BE2C (cell line): Measurements from ENCODE around the gene MTFMT. TPM values are rescaled to one million over a fixed set of nuclear protein-coding genes. Genes with fewer than 3 reads are reported as not detected.
"Not testable (repeated sequence)": the region's sequence is repeated elsewhere in the genome, so short reads cannot be mapped to it uniquely, and the experiment has no call there.

Source experiments
- DNase-seq: peaks from one replicate; pipeline ENCODE4 v3.0.0-alpha.2; 2020
- H3K27me3 ChIP-seq: fragments of 250-450 bp; sonication (Bioruptor Pico); 2 replicates; pipeline ENCODE4 v1.5.1; 2020; ENCODE audit warnings: mild to moderate bottlenecking
- H3K36me3 ChIP-seq: fragments of 250-450 bp; sonication (Bioruptor Pico); 2 replicates; pipeline ENCODE4 v1.5.1; 2020; ENCODE audit warnings: mild to moderate bottlenecking
- H3K4me1 ChIP-seq: fragments of 250-450 bp; sonication (Bioruptor Pico); 2 replicates; pipeline ENCODE4 v1.5.1; 2020
- H3K4me3 ChIP-seq: 2 replicates; pipeline ENCODE4 v1.5.1; 2011; ENCODE audit warnings: low read depth, low read length
- H3K9me3 ChIP-seq: fragments of 250-450 bp; sonication (Bioruptor Pico); 2 replicates; pipeline ENCODE4 v1.5.1; 2020
- polyA plus RNA-seq: library from polyadenylated mRNA; unstranded; fragments of >200 nt; gene quantifications from one replicate; pipeline ENCODE4 v1.2.1, GENCODE V29; 2012; ENCODE audit warnings: low read depth, missing spikeins; ENCODE audit not compliant: insufficient read length, insufficient read depth
- TF ChIP-seq, protein P1 (sequence below): IDR thresholded peaks from 2 replicates; pipeline ENCODE4 v1.5.1; 2012; ENCODE audit warnings: mild to moderate bottlenecking, low read depth, low read length

Gene MTFMT
- polyA plus RNA-seq = 11.1 TPM

DNA sequence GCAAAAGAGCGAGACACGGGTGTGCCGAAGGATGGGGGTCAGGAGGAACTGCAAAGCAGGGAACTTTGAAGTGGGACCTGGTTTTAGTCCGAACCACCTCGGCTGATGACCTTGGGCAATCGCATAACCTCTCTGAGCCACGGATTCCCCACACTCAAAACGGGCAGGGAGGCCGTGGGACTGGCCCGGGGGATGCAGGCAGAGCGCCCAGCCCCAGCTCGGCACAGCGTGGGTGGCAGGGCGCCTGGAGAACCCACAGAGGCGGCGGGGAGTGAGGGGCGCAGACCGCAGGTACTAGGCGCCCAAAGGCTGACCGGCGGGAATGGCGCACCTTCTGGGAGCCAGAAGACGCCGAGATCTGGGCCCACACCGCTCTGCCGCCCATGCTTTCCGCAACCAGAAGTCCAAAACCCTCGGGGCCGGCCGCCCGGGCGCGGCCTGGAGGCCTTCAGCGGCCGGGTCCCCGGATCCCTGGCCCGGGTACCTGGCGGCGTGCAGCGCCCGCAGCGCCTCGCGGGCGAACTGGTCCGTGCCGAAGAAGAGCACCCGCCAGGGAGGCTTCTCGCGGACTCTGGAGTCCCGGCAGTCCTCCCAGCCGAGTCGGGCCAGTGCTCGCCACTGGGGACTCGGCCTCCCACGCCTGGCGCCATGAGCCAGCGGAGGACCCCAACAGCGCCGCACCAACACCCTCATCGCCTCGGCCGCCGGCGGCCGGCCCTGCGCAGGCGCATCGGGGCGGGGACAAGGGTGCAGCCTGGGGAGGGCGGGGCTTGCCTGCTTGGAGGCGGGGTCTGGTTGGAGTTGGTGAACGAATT is at the start of gene MTFMT:
Gene MTFMT (minus strand): TSS at position 719 of the 815 bp plus-strand sequence. CDS start 26 bp downstream, at position 693.
- peaks cover 4% of the 10 kb centered on the region; the same call in 1 of the 2 replicates for H3K4me1 ChIP-seq
- TF ChIP-seq, protein P1, sequence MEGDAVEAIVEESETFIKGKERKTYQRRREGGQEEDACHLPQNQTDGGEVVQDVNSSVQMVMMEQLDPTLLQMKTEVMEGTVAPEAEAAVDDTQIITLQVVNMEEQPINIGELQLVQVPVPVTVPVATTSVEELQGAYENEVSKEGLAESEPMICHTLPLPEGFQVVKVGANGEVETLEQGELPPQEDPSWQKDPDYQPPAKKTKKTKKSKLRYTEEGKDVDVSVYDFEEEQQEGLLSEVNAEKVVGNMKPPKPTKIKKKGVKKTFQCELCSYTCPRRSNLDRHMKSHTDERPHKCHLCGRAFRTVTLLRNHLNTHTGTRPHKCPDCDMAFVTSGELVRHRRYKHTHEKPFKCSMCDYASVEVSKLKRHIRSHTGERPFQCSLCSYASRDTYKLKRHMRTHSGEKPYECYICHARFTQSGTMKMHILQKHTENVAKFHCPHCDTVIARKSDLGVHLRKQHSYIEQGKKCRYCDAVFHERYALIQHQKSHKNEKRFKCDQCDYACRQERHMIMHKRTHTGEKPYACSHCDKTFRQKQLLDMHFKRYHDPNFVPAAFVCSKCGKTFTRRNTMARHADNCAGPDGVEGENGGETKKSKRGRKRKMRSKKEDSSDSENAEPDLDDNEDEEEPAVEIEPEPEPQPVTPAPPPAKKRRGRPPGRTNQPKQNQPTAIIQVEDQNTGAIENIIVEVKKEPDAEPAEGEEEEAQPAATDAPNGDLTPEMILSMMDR = 0 out of 2 replicates have a peak, but pooled peaks have one; percentile 9
- H3K27me3 ChIP-seq = no peaks in the 10 kb centered on the region
- no peaks in the 10 kb centered on the region for H3K9me3 ChIP-seq
- peaks cover 9% of the 10 kb centered on the region; the same call in 1 of the 2 replicates for H3K36me3 ChIP-seq
- DNase-seq = peak; percentile 97
- peak within 1 kb of the TSS; percentile 75 for H3K4me3 ChIP-seq

DNA sequence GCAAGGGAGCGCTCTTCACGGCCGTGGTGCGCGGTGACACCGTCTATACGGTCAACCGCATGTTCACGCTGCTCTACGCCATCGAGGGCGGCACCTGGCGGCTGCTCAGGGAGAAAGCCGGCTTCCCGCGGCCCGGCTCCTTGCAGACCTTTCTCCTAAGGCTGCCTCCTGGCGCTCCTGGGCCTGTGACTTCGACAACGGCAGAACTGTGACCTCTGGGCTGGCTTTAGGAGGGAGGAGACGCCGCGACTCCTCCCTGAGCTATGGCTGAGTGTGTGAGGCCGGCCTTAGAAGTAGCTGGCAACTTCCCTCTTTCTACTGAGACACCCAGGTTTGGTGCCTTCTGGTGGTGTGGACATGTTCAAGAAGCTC is 48.5 kb upstream of the MTFMT start:
- H3K27me3 ChIP-seq = no peaks in the 10 kb centered on the region
- peak; percentile 54 for DNase-seq
- TF ChIP-seq, protein P1 = peak; percentile 36

DNA sequence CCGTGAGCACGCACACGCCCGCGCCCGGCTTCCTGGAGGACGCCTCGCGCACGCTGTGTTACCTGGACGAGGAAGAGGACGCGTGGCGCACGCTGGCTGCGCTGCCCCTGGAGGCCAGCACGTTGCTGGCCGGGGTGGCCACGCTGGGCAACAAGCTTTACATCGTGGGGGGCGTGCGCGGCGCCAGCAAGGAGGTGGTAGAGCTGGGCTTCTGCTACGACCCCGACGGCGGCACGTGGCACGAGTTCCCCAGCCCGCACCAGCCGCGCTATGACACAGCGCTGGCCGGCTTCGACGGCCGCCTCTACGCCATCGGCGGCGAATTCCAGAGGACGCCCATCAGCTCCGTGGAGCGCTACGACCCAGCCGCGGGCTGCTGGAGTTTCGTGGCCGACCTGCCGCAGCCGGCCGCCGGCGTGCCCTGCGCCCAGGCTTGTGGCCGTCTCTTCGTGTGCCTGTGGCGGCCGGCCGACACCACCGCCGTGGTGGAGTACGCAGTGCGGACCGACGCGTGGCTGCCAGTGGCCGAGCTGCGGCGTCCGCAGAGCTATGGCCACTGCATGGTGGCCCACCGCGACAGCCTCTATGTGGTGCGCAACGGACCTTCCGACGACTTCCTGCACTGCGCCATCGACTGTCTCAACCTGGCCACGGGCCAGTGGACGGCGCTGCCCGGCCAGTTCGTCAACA is 48.0 kb upstream of the MTFMT start:
- DNase-seq = no peak
- Histone ChIP-seq H3K9me3 (no peaks in the 10 kb centered on the region), H3K36me3 (no peaks in the 10 kb centered on the region), H3K4me1 (peaks cover 5% of the 10 kb centered on the region), H3K4me3 (no peak overlapping the region), H3K27me3 (no peaks in the 10 kb centered on the region)
- TF ChIP-seq, protein P1 = no peak

More for the DNA sequence above, 48.5 kb upstream of the MTFMT start:
- H3K4me3 ChIP-seq = no peak overlapping the region
- no peaks in the 10 kb centered on the region for H3K9me3 ChIP-seq
- peaks cover 7% of the 10 kb centered on the region for H3K4me1 ChIP-seq
- no peaks in the 10 kb centered on the region for H3K36me3 ChIP-seq

DNA sequence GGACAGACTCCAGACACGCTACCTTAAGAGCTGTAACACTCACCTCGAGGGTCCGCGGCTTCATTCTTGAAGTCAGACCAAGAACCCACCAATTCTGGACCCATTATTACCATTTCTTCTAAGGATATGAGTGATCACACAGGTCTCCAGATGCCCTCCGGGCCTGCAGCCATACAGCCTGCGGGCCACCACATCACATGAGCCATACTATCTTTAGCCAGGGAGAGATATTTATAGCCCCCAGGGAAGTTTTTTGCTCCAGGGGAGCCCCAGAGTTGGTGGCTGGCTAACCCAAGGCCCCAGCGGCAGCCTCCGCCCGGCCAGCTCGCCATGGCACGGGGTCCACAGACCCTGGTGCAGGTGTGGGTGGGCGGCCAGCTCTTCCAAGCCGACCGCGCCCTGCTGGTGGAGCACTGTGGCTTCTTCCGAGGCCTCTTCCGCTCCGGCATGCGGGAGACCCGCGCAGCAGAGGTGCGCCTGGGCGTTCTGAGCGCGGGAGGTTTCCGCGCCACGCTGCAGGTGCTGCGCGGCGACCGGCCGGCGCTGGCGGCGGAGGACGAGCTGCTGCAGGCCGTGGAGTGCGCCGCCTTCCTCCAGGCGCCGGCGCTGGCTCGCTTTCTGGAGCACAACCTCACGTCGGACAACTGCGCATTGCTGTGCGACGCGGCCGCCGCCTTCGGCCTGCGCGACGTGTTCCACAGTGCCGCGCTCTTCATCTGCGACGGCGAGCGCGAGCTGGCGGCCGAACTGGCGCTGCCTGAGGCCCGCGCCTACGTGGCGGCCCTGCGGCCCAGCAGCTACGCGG is 47.2 kb upstream of the MTFMT start, which contains the start of gene KBTBD13:
Gene KBTBD13 (plus strand): TSS at position 261 of the 805 bp plus-strand sequence. CDS start 70 bp downstream, at position 331.
- peaks cover 6% of the 10 kb centered on the region for H3K4me1 ChIP-seq

DNA sequence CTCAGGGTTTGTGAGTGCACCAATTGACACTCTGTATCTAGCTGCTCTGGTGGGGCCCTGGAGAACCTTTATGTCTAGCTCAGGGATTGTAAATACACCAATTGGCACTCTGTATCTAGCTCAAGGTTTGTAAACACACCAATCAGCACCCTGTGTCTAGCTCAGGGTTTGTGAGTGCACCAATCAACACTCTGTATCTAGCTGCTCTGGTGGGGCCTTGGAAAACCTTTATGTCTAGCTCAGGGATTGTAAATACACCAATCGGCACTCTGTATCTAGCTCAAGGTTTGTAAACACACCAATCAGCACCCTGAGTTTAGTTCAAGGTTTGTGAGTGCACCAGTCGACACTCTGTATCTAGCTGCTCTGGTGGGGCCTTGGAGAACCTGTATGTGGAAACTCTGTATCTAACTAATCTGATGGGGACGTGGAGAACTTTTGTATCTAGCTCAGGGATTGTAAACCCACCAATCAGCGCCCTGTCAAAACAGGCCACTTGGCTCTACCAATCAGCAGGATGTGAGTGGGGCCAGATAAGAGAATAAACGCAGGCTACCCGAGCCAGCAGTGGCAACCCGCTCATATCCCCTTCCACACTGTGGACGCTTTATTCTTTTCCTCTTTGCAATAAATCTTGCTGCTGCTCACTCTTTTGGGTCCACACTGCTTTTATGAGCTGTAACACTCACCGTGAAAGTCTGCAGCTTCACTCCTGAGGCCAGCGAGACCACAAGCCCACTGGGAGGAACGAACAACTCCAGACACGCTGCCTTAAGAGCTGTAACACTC is 46.4 kb upstream of the MTFMT start:
- not testable (repeated sequence) for H3K4me3 ChIP-seq, H3K9me3 ChIP-seq, H3K4me1 ChIP-seq, H3K36me3 ChIP-seq, H3K27me3 ChIP-seq, DNase-seq

More for the DNA sequence above, 47.2 kb upstream of the MTFMT start, which contains the start of gene KBTBD13:
- TF ChIP-seq, protein P1 = no peak
- H3K27me3 ChIP-seq = no peaks in the 10 kb centered on the region
- DNase-seq = no peak
- no peaks in the 10 kb centered on the region for H3K36me3 ChIP-seq
- no peaks in the 10 kb centered on the region for H3K9me3 ChIP-seq
- no peak within 1 kb of the TSS for H3K4me3 ChIP-seq

DNA sequence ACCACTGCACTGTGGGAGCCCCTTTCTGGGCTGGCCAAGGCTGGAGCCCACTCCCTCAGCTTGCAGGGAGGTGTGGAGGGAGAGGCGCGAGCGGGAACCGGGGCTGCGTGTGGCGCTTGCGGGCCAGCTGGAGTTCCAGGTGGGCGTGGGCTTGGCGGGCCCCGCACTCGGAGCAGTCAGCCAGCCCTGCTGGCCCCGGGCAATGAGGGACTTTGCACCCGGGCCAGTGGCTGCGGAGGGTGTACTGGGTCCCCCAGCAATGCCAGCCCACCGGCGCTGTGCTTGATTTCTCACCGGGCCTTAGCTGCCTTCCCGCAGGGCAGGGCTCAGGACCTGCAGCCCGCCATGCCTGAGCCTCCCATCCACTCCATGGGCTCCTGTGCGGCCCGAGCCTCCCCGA is 45.5 kb upstream of the MTFMT start:
- H3K9me3 ChIP-seq, H3K4me1 ChIP-seq, H3K27me3 ChIP-seq, DNase-seq, H3K4me3 ChIP-seq, H3K36me3 ChIP-seq: not testable (repeated sequence)
